HepG2 (cell line): ENCODE results near the gene RPH3AL. TPM values are rescaled to one million over a fixed set of nuclear protein-coding genes. Genes with fewer than 3 reads are reported as not detected.

ENCODE experiments used
- ATAC-seq: fragments of 200-7000 bp; cut with Tn5 transposase; 3 replicates; pipeline ENCODE4 v1.9.1; 2020; ENCODE audit warnings: mild to moderate bottlenecking, moderate library complexity
- BruUV-seq: library from RNA; stranded (reverse); fragments of 400-500 nt; replicated peaks from 2 replicates; lab custom pipeline; 2021; lab: Mats Ljungman, UMichigan
- CTCF ChIA-PET: fragments of 300-600 bp; formaldehyde crosslinking; extraction: SDS; loops from one replicate; lab custom pipeline; 2021; ENCODE audit warnings: low total read pairs, inconsistent platforms, low intra/inter-chr PET ratio; lab: Yijun Ruan, JAX
- POLR2A ChIA-PET: fragments of 350-600 bp; sonication (Branson Sonifier 250); formaldehyde crosslinking; loops from one replicate; lab custom pipeline; 2020; ENCODE audit warnings: antibody characterized with exemption, inconsistent platforms; lab: Yijun Ruan, JAX
- DNase-seq: peaks from one replicate; pipeline ENCODE4 v3.0.0-alpha.2; 2015; ENCODE audit warnings: low spot score
- FAIRE-seq: peaks from 3 replicates; lab custom pipeline; 2011; peaks lifted over from hg19 to GRCh38; lab: Jason Lieb, UNC
- H2AFZ ChIP-seq: one replicate; pipeline ENCODE4 v1.6.1; 2011; ENCODE audit warnings: low read length, inconsistent platforms
- H3K27ac ChIP-seq: fragments of 300-600 bp; 3 replicates; pipeline ENCODE4 v1.8.0; 2011; ENCODE audit warnings: mixed run types, mild to moderate bottlenecking, mixed read lengths, low read length, inconsistent platforms; ENCODE audit not compliant: insufficient read depth; ENCODE audit errors: extremely low read length
- H3K27me3 ChIP-seq, 2 experiments: fragments of 200-600 bp in 1 of 2; 2 replicates in 1 of 2; 3 replicates in 1 of 2; pipeline versions ENCODE4 v1.6.0 to v1.8.0; 2011; ENCODE audit warnings: low read length in 2 of 2, mild to moderate bottlenecking in 2 of 2, moderate library complexity in 2 of 2, inconsistent platforms in 1 of 2; ENCODE audit not compliant: insufficient read depth in 2 of 2, control insufficient read depth in 1 of 2
- H3K36me3 ChIP-seq, 2 experiments: fragments of 200-600 bp in 1 of 2; replicated peaks in 1 of 2; 2 replicates in 1 of 2; 3 replicates in 1 of 2; pipeline versions ENCODE4 v1.5.1 to v1.8.0; 2011; ENCODE audit warnings: low read length in 2 of 2, inconsistent platforms in 1 of 2; ENCODE audit not compliant: insufficient read depth in 2 of 2, control insufficient read depth in 1 of 2
- H3K4me1 ChIP-seq: 2 replicates; pipeline ENCODE4 v1.5.1; 2012; ENCODE audit warnings: low read length, inconsistent platforms; ENCODE audit not compliant: insufficient read depth
- H3K4me2 ChIP-seq: 2 replicates; pipeline ENCODE4 v1.6.0; 2011; ENCODE audit warnings: low read depth, low read length, inconsistent platforms
- H3K4me3 ChIP-seq, 3 experiments: fragments of 200-600 bp in 1 of 3; sonication (generic), shearing (Covaris generic) in 1 of 3; replicated peaks in 1 of 3; 2 replicates each; pipeline ENCODE4 v1.5.1; 2011 to 2016; ENCODE audit warnings: low read length in 3 of 3, inconsistent platforms in 2 of 3, low read depth in 2 of 3, mild to moderate bottlenecking in 2 of 3, control low read depth in 1 of 3, mixed read lengths in 1 of 3; ENCODE audit not compliant: insufficient read depth in 1 of 3
- H3K79me2 ChIP-seq: one replicate; pipeline ENCODE4 v1.6.1; 2011; ENCODE audit warnings: low read length, inconsistent platforms; ENCODE audit not compliant: insufficient read depth
- H3K9ac ChIP-seq: 2 replicates; pipeline ENCODE4 v1.6.0; 2011; ENCODE audit warnings: mild to moderate bottlenecking, low read depth, low read length, inconsistent platforms; ENCODE audit not compliant: insufficient read depth
- H3K9me3 ChIP-seq: 2 replicates; pipeline ENCODE4 v1.5.1; 2012; ENCODE audit warnings: mild to moderate bottlenecking, low read length
- H4K20me1 ChIP-seq: 2 replicates; pipeline ENCODE4 v1.6.0; 2011; ENCODE audit warnings: inconsistent platforms, mild to moderate bottlenecking, low read length, moderate library complexity; ENCODE audit not compliant: insufficient read depth
- ARID2 ChIP-seq: sonication (generic); formaldehyde crosslinking; IDR thresholded peaks from 2 replicates; pipeline ENCODE4 v1.8.1; 2022; ENCODE audit warnings: mild to moderate bottlenecking, missing genetic modification reagents, borderline replicate concordance
- CBX5 ChIP-seq: sonication (generic); formaldehyde crosslinking; IDR thresholded peaks from 2 replicates; pipeline ENCODE4 v1.4.0; 2020; ENCODE audit warnings: missing genetic modification reagents, borderline replicate concordance
- ISL2 ChIP-seq: sonication (generic); formaldehyde crosslinking; IDR thresholded peaks from 2 replicates; pipeline ENCODE4 v1.5.0; 2020; ENCODE audit warnings: missing genetic modification reagents
- MED1 ChIP-seq: sonication (generic); formaldehyde crosslinking; IDR thresholded peaks from 2 replicates; pipeline ENCODE4 v1.4.0; 2020; ENCODE audit warnings: missing genetic modification reagents
- MED8 ChIP-seq: sonication (generic); formaldehyde crosslinking; IDR thresholded peaks from 2 replicates; pipeline ENCODE4 v1.8.1; 2023; ENCODE audit warnings: mild to moderate bottlenecking, missing genetic modification reagents; ENCODE audit not compliant: insufficient replicate concordance
- MIXL1 ChIP-seq: IDR thresholded peaks from 2 replicates; pipeline ENCODE4 v1.6.1; 2016
- MXD4 ChIP-seq: IDR thresholded peaks from 2 replicates; pipeline ENCODE4 v1.6.1; 2016; ENCODE audit warnings: mild to moderate bottlenecking, missing biosample characterization, missing genetic modification reagents
- SAFB2 ChIP-seq: sonication (generic); formaldehyde crosslinking; IDR thresholded peaks from 2 replicates; pipeline ENCODE4 v1.5.1; 2020; ENCODE audit warnings: missing genetic modification reagents, low read depth, mild to moderate bottlenecking, borderline replicate concordance
- TBP ChIP-seq: sonication (generic); formaldehyde crosslinking; IDR thresholded peaks from 2 replicates; pipeline ENCODE4 v1.5.0; 2020; ENCODE audit warnings: missing genetic modification reagents
- TEAD3 ChIP-seq: optimal IDR thresholded peaks from 2 replicates; pipeline ENCODE3; 2016; ENCODE audit warnings: borderline replicate concordance
- TMF1 ChIP-seq: sonication (generic); formaldehyde crosslinking; IDR thresholded peaks from 2 replicates; pipeline ENCODE4 v1.8.1; 2022; ENCODE audit warnings: low read depth, missing genetic modification reagents
- ZFX ChIP-seq: sonication (generic); formaldehyde crosslinking; IDR thresholded peaks from 2 replicates; pipeline ENCODE4 v1.4.0; 2020; ENCODE audit warnings: mild to moderate bottlenecking, low read depth, missing genetic modification reagents, moderate library complexity
- ZKSCAN5 ChIP-seq: sonication (generic); formaldehyde crosslinking; IDR thresholded peaks from 2 replicates; pipeline ENCODE4 v1.5.1; 2020; ENCODE audit warnings: mild to moderate bottlenecking, missing genetic modification reagents
- ZMYM2 ChIP-seq: sonication (generic); formaldehyde crosslinking; IDR thresholded peaks from 2 replicates; pipeline ENCODE4 v1.8.0; 2022; ENCODE audit warnings: mild to moderate bottlenecking, missing genetic modification reagents
- ZNF292 ChIP-seq: sonication (generic); formaldehyde crosslinking; IDR thresholded peaks from 2 replicates; pipeline ENCODE4 v1.8.1; 2022; ENCODE audit warnings: mild to moderate bottlenecking, low read depth, missing genetic modification reagents, borderline replicate concordance
- ZNF33A ChIP-seq: sonication (generic); formaldehyde crosslinking; IDR thresholded peaks from 2 replicates; pipeline ENCODE4 v1.5.1; 2020; ENCODE audit warnings: missing genetic modification reagents, mild to moderate bottlenecking, moderate library complexity, borderline replicate concordance
- ZNF460 ChIP-seq: sonication (generic); formaldehyde crosslinking; IDR thresholded peaks from 2 replicates; pipeline ENCODE4 v1.5.1; 2020; ENCODE audit warnings: missing genetic modification reagents, mild to moderate bottlenecking, borderline replicate concordance
- ZNF781 ChIP-seq: sonication (generic); formaldehyde crosslinking; IDR thresholded peaks from 2 replicates; pipeline ENCODE4 v1.5.1; 2020; ENCODE audit warnings: borderline replicate concordance, mild to moderate bottlenecking, missing genetic modification reagents; ENCODE audit errors: not compliant biosample characterization
- WGBS: methylation state at CpG from one replicate; pipeline ENCODE4 v1.1.6; 2017; ENCODE audit warnings: low lambda C conversion rate; 5-methylcytosine and 5-hydroxymethylcytosine counted together
- in situ Hi-C: cut with HindIII; loops from 2 replicates; pipeline ENCODE4 v1.10.0; 2017; ENCODE audit warnings: low pct_unique_long_range_greater_than_20kb; ENCODE audit not compliant: extremely low pct_ligation_motif_present
- intact Hi-C: fragments of 100-400 bp; cut with micrococcal nuclease; formaldehyde crosslinking; loops from one replicate; pipeline ENCODE4 v1.10.0; 2022; ENCODE audit not compliant: unreplicated experiment
- polyA plus RNA-seq, 8 experiments: library from polyadenylated mRNA; depleted of rRNA in 3 of 8; stranded (reverse) in 7 of 8; unstranded in 1 of 8; fragments of >200 nt; fragmentation: Illumina TruSeq in 4 of 8; extraction: Trizol in 4 of 8; gene quantifications; 2 replicates each; pipeline versions ENCODE4 v1.2.1 to v1.2.3, GENCODE V29; 2011 to 2016; ENCODE audit warnings: low read depth in 4 of 8, missing spikeins in 1 of 8, mixed read lengths in 1 of 8; ENCODE audit not compliant: insufficient read depth in 1 of 8
- total RNA-seq, 5 experiments: library from RNA; depleted of rRNA; stranded (reverse); fragments of >200 nt; fragmentation: Illumina TruSeq; extraction: Trizol; gene quantifications; 2 replicates each; pipeline ENCODE4 v1.2.3, GENCODE V29; 2016; ENCODE audit warnings: low read depth in 1 of 5
- TF ChIP-seq, protein P1 (sequence below): sonication (generic); formaldehyde crosslinking; IDR thresholded peaks from 2 replicates; pipeline ENCODE4 v1.4.0; 2020; ENCODE audit warnings: mild to moderate bottlenecking, missing genetic modification reagents

Gene RPH3AL
- total and polyA plus RNA-seq, 2 of the 13 experiments (the other 11 are each of a cell fraction or from before 2014, with no cell fraction given): 7.8 to 16.4 TPM

DNA sequence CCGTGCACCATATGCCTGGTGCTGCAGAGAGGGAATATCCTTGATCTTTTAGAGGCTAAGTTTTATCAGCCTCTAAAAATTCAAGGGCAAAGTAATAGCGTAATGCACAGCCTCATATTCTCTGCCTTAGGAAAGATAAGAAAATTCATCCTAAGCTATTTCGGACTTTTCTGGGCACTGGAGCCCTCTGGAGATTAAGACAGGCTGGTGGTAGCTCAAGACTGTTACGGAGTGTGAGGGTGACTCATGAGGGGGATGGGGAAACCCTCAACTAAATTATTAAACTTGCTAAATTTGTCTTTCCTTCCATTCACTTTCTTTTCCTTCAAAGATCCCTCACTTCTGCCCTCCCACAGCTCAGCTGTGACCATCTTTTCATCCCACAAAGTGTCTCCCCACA, 73.3 kb downstream of the RPH3AL start:
- ChIA-PET CTCF (no interaction called here), POLR2A (no interaction called here)
- H3K4me1 ChIP-seq: peaks cover 17% of the 10 kb centered on the region
- H3K79me2 ChIP-seq: no peaks in the 10 kb centered on the region
- intact Hi-C loops: no loop called here
- H3K4me3 ChIP-seq: no peak overlapping the region
- WGBS: 95% methylated on average over 4 of the region's 4 CpGs
- TF ChIP-seq ZNF781 (CRISPR knock-in tag): no peak
- TF ChIP-seq, all 625 proteins: peak for 0
- no peak for ATAC-seq
- Histone ChIP-seq H3K9ac (no peak overlapping the region), H3K36me3 (peaks cover 8 to 10% of the 10 kb centered on the region in 2 experiments; a peak in 3 of 5 replicates), H2AFZ (no peak overlapping the region), H3K4me2 (no peak overlapping the region), H3K27ac (no peak overlapping the region), H3K27me3 (no peaks in the 10 kb centered on the region), H4K20me1 (0 out of 2 replicates have a peak, but pooled peaks cover 3% of the 10 kb centered on the region), H3K9me3 (no peaks in the 10 kb centered on the region)
- no peak for DNase-seq
- FAIRE-seq: no peak
- BruUV-seq: no TSS peak
- in situ Hi-C loops: no loop called here

DNA sequence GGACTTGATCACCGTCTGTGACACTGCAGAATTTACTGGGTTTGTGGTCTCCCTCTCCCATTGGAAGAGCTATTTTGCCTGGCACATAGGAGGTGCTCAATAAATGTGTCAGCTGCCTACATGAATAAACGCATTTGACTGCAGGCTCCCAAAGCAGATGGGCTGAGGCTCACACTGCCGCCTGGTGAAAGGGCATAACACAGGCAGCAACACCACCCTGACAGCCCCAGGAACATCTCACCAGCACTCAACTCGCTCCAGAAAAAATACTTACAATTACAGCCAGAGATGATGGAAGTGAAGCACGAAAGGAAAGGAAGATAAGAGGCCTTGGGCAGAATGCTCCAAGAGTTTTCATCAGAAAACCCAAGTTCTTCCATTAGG, 73.9 kb downstream of the RPH3AL start:
- no peak overlapping the region for H3K4me2 ChIP-seq
- H2AFZ ChIP-seq: no peak overlapping the region
- peaks cover 17% of the 10 kb centered on the region for H3K4me1 ChIP-seq
- H3K27ac ChIP-seq: no peak overlapping the region
- H4K20me1 ChIP-seq: 0 out of 2 replicates have a peak, but pooled peaks cover 3% of the 10 kb centered on the region
- POLR2A ChIA-PET: no interaction called here
- in situ Hi-C loops: no loop called here
- H3K9ac ChIP-seq: no peak overlapping the region
- no peaks in the 10 kb centered on the region for H3K79me2 ChIP-seq
- no peaks in the 10 kb centered on the region for H3K27me3 ChIP-seq
- no peak for ATAC-seq
- BruUV-seq: no TSS peak
- DNase-seq: no peak
- no peak for FAIRE-seq
- WGBS: 96% methylated on average over 5 of the region's 5 CpGs
- no peak overlapping the region for H3K4me3 ChIP-seq
- no peaks in the 10 kb centered on the region for H3K9me3 ChIP-seq
- CTCF ChIA-PET: no interaction called here
- H3K36me3 ChIP-seq: peaks cover 8 to 10% of the 10 kb centered on the region in 2 experiments; a peak in 3 of 5 replicates
- intact Hi-C loops: no loop called here
- TF ChIP-seq ZNF33A (CRISPR knock-in tag) (no peak), ZNF292 (CRISPR knock-in tag) (no peak), TBP (CRISPR knock-in tag) (no peak), TMF1 (CRISPR knock-in tag) (no peak), ZFX (CRISPR knock-in tag) (no peak), SAFB2 (no peak), MED8 (CRISPR knock-in tag) (no peak), ZNF460 (CRISPR knock-in tag) (no peak), MIXL1 (CRISPR knock-in tag) (no peak), MED1 (CRISPR knock-in tag) (no peak), ZMYM2 (CRISPR knock-in tag) (no peak), ISL2 (CRISPR knock-in tag) (no peak), CBX5 (CRISPR knock-in tag) (no peak), TEAD3 (CRISPR knock-in tag) (no peak), ARID2 (CRISPR knock-in tag) (no peak), ZKSCAN5 (no peak), MXD4 (CRISPR knock-in tag) (no peak)
- TF ChIP-seq, protein P1, sequence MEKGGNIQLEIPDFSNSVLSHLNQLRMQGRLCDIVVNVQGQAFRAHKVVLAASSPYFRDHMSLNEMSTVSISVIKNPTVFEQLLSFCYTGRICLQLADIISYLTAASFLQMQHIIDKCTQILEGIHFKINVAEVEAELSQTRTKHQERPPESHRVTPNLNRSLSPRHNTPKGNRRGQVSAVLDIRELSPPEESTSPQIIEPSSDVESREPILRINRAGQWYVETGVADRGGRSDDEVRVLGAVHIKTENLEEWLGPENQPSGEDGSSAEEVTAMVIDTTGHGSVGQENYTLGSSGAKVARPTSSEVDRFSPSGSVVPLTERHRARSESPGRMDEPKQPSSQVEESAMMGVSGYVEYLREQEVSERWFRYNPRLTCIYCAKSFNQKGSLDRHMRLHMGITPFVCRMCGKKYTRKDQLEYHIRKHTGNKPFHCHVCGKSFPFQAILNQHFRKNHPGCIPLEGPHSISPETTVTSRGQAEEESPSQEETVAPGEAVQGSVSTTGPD (CRISPR knock-in tag): no peak
